Naive B cell (primary cell): ENCODE results near the gene TRDMT1. TPM values are rescaled to one million over a fixed set of nuclear protein-coding genes. Genes with fewer than 3 reads are reported as not detected.

Experiments
- ATAC-seq, 2 donors: fragments of 150-1000 bp; cut with Tn5 transposase; 2 replicates each; pipeline ENCODE4 v1.10.0; 2021; ENCODE audit warnings: low read depth in 2 of 2, mild to moderate bottlenecking in 2 of 2, moderate library complexity in 2 of 2
- DNase-seq: peaks from one replicate; pipeline ENCODE4 v3.0.0; 2022
- H3K27ac Mint-ChIP-seq, 6 donors: one replicate each; pipeline ENCODE4 v1.8.0; 2020 to 2022; ENCODE audit warnings: mild to moderate bottlenecking in 6 of 6, mixed read lengths in 6 of 6, moderate library complexity in 5 of 6, inconsistent platforms in 2 of 6
- H3K27me3 Mint-ChIP-seq, 3 donors: one replicate each; pipeline ENCODE4 v1.8.0; 2021 to 2022; ENCODE audit warnings: mixed read lengths in 3 of 3, mild to moderate bottlenecking in 1 of 3
- H3K36me3 Mint-ChIP-seq, 2 donors: one replicate each; pipeline ENCODE4 v1.8.0; 2020 to 2022; ENCODE audit warnings: mixed read lengths in 2 of 2, inconsistent platforms in 1 of 2, mild to moderate bottlenecking in 1 of 2
- H3K4me1 Mint-ChIP-seq, 3 donors: one replicate each; pipeline ENCODE4 v1.8.0; 2020 to 2022; ENCODE audit warnings: mixed read lengths in 3 of 3, inconsistent platforms in 1 of 3, mild to moderate bottlenecking in 1 of 3, moderate library complexity in 1 of 3
- H3K4me3 Mint-ChIP-seq, 8 donors: one replicate each; pipeline ENCODE4 v1.8.0; 2020 to 2022; ENCODE audit warnings: mild to moderate bottlenecking in 8 of 8, mixed read lengths in 8 of 8, moderate library complexity in 8 of 8, inconsistent platforms in 2 of 8
- H3K9me3 Mint-ChIP-seq, 7 donors: one replicate each; pipeline ENCODE4 v1.8.0; 2020 to 2022; ENCODE audit warnings: mixed read lengths in 7 of 7, mild to moderate bottlenecking in 5 of 7, inconsistent platforms in 2 of 7, moderate library complexity in 1 of 7
- polyA plus RNA-seq, 6 donors: library from polyadenylated mRNA; unstranded; fragments of 300-500 nt; fragmentation: Illumina TruSeq; gene quantifications; one replicate each; pipeline ENCODE4 v1.2.3, GENCODE V29; 2021; ENCODE audit warnings: low read depth in 6 of 6

Gene TRDMT1
- polyA plus RNA-seq, 6 donors from 2014 or later: 6.9 to 15.5 (median 9.6) TPM

DNA sequence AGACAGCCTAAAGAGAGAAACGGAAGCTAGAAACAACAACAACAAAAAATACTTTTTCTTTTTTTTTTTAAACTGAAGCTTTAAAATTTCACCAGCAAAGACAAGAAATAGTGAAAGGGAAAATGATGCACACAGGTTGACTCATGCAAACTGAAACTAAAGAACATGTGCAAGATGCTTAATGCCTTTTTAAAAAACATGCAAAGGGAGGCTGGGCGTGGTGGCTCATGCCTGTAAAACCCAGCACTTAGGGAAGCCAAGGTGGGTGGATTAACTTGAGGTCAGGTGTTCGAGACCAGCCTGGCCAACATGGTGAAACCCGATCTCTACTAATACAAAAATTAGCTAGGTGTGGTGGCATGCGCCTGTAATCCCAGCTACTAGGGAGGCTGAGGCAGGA is 56.7 kb downstream of the TRDMT1 start:
- no peak for ATAC-seq
- no peaks in the 10 kb centered on the region for H3K4me1 Mint-ChIP-seq
- no peak overlapping the region for H3K4me3 Mint-ChIP-seq
- peaks cover 0 to 12% (median 4%) of the 10 kb centered on the region in 7 donors for H3K9me3 Mint-ChIP-seq
- H3K27ac Mint-ChIP-seq: no peak overlapping the region
- DNase-seq: no peak
- H3K36me3 Mint-ChIP-seq: peaks cover 0 to 17% of the 10 kb centered on the region in 2 donors
- H3K27me3 Mint-ChIP-seq: no peaks in the 10 kb centered on the region

DNA sequence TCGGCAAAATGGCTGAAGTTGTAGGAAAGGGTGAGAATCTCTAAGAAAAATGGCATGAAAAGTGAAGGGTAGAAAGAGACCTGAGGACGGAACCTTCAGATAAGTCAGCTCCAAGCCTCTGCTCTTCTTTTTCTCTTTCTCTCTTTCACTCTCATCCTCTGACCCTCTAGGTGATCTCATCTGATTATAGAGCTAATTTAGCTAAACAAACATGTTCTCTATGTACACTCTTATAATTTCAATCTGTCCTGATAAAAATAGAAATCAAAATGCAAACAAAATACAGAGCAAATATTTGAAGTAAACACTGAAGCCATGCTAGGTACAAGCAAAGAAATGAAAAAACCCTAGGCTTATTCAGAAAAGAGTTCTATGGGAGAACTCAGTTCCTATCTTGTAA is 57.4 kb downstream of the TRDMT1 start:
- peaks cover 0 to 12% of the 10 kb centered on the region in 2 donors for H3K36me3 Mint-ChIP-seq
- no peaks in the 10 kb centered on the region for H3K27me3 Mint-ChIP-seq
- peaks cover 0 to 12% (median 4%) of the 10 kb centered on the region in 7 donors for H3K9me3 Mint-ChIP-seq
- no peaks in the 10 kb centered on the region for H3K4me1 Mint-ChIP-seq
- H3K27ac Mint-ChIP-seq: no peak overlapping the region
- DNase-seq (no peak), ATAC-seq (no peak)
- H3K4me3 Mint-ChIP-seq: no peak overlapping the region

DNA sequence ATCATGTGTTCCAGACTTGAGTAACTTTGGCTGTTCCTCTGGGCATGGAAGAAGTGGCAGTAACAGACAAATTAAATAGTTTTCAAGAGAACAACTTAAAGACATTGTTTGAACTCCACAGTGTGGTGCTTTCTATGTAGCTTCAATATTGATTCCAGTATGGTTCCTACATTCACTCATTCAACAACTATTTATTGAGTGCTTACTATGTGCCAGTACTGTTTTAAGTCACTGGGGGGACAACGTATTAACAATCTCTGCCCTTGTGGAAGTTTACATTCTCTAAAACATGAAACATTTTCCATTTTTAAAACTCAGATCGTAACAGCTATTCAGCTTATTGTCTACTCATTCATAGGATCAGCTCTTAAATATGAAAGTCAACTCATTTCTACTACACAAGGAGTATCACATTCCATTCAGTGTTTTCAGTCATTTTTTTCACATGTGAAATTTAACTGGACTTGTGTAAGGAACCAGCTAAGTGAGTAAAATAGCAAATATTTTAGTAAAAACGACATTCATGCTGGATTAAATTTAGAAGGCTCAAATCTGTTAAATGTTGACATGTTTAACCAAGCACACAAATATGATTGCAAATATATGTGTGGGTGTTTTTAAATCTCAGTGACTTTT is 58.3 kb downstream of the TRDMT1 start:
- no peaks in the 10 kb centered on the region for H3K27me3 Mint-ChIP-seq
- H3K27ac Mint-ChIP-seq: peak overlapping the region in 1 of 6 donors; percentile 18
- peaks cover 0 to 12% of the 10 kb centered on the region in 2 donors for H3K36me3 Mint-ChIP-seq
- H3K4me3 Mint-ChIP-seq: no peak overlapping the region
- DNase-seq: no peak
- no peak for ATAC-seq
- H3K4me1 Mint-ChIP-seq: no peaks in the 10 kb centered on the region
- H3K9me3 Mint-ChIP-seq: peaks cover 0 to 12% (median 4%) of the 10 kb centered on the region in 7 donors

DNA sequence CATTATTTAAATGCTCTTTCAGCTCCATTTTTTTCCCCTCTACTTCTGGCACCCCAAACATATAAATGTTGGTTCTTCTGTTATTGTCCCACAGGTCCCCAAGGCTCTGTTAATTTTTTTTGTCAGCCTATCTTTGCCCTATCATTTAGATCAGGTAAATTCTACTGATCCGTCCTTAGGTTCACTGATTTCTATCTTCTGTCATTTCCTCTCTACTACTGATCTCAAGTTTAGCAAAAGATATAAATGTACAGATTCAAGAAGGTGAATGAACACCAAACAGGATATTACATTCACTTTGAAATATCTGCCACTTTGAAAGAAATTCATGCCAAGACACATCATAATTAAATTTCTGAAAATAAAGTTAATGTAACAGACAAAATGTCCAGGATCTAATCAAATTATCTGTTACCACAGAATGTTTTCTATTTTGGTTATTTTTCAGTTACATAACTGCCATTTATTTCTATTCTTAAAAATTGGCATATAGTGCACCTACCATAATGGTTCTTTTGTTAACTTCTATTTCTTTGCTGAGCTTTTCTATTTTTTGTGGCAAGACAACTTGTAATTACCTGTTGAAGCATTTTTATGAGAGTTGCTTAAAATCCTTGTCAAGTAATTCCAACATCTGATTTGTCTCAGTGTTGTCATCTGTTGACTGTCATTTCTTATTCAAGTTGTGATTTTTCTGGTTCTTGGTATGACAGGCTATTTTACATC is 59.8 kb downstream of the TRDMT1 start:
- Mint-ChIP-seq H3K27me3 (no peaks in the 10 kb centered on the region), H3K36me3 (peaks cover 0 to 7% of the 10 kb centered on the region in 2 donors), H3K4me3 (no peak overlapping the region), H3K9me3 (peaks cover 0 to 12% (median 4%) of the 10 kb centered on the region in 7 donors), H3K4me1 (no peaks in the 10 kb centered on the region), H3K27ac (peak overlapping the region in 1 of 6 donors; percentile 16)
- no peak for ATAC-seq
- DNase-seq: no peak

DNA sequence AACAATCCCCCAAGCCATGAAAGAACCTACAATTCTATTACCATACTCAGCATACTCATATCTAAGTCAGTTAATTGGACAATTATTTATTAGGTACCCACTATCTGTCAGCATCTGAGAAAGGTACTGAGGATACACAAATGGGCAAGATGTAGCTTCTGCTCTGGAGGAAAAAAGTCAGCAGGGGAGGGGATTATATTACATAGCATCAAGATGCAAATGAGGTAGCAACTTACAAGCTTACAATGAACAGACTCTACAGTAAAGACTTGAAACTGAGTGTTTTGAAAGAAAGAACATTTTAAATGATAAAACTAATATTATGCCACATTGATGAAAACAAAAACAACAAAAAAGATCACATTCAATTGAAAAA is 61.1 kb downstream of the TRDMT1 start:
- DNase-seq (no peak), ATAC-seq (no peak)
- Mint-ChIP-seq H3K27ac (no peak overlapping the region), H3K9me3 (peaks cover 0 to 12% (median 4%) of the 10 kb centered on the region in 7 donors), H3K4me1 (no peaks in the 10 kb centered on the region), H3K36me3 (peaks cover 0 to 7% of the 10 kb centered on the region in 2 donors), H3K4me3 (no peak overlapping the region), H3K27me3 (no peaks in the 10 kb centered on the region)

DNA sequence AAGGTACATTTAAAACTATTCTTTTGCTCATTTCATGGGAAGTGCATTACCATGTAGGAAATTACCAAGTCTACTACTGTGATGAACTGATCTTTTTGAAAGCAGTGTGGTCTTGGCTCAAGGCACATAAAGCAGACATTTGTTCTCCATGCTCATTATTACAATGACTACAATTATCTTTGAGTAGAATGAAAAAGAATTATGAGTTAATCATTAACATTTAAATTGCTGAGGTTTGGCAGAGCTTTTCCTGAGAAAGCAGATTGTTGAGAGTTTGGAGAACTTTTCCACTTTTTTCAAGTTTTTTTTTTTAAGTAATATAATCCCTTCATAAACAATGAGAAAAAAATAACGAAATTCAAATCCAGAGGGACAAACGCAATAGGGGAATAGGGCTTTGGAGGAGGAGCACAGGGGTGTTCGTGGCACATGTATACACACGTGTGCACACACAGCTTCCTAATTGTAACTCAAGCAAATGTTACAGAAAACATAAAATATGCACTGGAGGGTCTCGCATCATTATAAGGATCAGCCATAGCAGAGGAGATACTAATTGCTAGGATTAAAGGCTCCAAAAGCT is 62.9 kb downstream of the TRDMT1 start:
- ATAC-seq: no peak
- Mint-ChIP-seq H3K27ac (no peak overlapping the region), H3K9me3 (peaks cover 0 to 12% (median 4%) of the 10 kb centered on the region in 7 donors)

DNA sequence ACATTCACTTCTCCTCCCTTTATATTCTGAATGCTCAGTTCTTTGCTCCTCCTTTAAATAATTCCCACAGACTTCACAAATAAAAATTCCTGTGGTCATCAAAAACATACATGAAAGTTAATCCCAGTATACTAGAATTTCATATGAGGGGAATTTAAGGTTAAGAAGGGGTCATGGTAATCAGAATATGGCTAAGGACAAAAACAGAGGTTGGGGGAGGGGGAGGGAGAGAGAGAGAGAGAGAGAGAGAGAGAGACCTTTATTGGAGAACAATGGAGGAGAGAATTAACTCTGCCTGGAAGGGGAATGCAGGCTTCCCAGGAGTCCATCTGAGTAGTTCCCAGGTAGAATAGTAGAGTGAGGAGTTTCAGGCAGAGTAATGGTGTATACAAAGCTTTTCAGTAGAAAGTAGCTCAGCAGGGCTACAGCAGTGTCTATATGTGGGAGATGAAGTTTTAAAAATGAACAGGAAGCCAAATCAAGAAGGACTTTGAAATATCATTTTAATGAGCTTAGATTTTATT is 66.7 kb downstream of the TRDMT1 start:
- H3K36me3 Mint-ChIP-seq: no peaks in the 10 kb centered on the region
- H3K4me1 Mint-ChIP-seq: no peaks in the 10 kb centered on the region
- DNase-seq (no peak), ATAC-seq (no peak)
- peaks cover 0 to 7% (median 0%) of the 10 kb centered on the region in 3 donors for H3K27me3 Mint-ChIP-seq
- no peak overlapping the region for H3K4me3 Mint-ChIP-seq
- H3K9me3 Mint-ChIP-seq: no peaks in the 10 kb centered on the region
- H3K27ac Mint-ChIP-seq: peak overlapping the region in 2 of 6 donors; percentile 25 to 50

More for the DNA sequence above, 62.9 kb downstream of the TRDMT1 start:
- no peak overlapping the region for H3K4me3 Mint-ChIP-seq
- H3K36me3 Mint-ChIP-seq: peaks cover 0 to 7% of the 10 kb centered on the region in 2 donors
- H3K4me1 Mint-ChIP-seq: no peaks in the 10 kb centered on the region
- no peak for DNase-seq
- peaks cover 0 to 2% (median 0%) of the 10 kb centered on the region in 3 donors for H3K27me3 Mint-ChIP-seq

DNA sequence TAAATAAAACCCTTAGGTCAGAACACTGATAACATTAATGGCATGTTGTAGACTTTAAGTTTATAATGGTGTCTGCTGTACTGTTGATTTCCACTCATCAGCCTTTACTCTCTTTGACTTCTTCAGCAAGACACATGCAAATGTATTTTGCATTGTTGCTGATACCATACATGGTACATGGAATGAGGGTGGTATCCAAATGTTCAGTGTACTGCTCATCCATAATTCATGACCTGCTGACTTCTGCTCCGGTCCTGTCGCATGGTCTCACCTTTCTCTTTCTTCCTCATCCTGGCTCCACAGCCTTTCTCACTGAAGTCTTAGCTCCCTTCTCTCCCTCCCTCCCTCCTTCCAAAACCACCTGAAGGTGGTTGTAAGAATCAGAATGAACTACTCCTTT is 67.2 kb downstream of the TRDMT1 start:
- ATAC-seq (no peak), DNase-seq (no peak)
- no peaks in the 10 kb centered on the region for H3K36me3 Mint-ChIP-seq
- peak overlapping the region in 1 of 6 donors; percentile 25 for H3K27ac Mint-ChIP-seq
- H3K4me3 Mint-ChIP-seq: no peak overlapping the region
- no peaks in the 10 kb centered on the region for H3K9me3 Mint-ChIP-seq
- peaks cover 0 to 7% (median 0%) of the 10 kb centered on the region in 3 donors for H3K27me3 Mint-ChIP-seq
- H3K4me1 Mint-ChIP-seq: no peaks in the 10 kb centered on the region

DNA sequence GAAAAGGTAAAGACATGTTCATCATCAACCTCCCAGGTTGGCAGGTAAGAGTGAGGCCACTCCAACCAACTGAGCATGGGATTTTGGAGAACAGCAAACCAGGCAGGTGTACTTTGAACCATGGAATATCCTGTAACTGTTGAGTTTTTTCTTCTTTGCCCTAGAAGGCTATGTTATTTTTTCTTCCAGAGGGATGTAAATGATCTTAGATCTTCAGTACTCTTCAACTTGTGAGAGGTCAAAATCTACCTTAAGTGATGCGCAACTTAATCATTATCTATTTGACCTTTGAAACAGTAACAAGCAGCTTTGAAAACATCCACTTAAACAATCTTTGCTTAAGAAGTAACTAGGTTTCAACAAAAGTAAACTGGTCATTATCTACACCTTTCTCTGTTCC is 71.7 kb downstream of the TRDMT1 start, which contains the start of gene CUBN:
Gene CUBN, minus strand, starts transcription at position 71 of the 400 bp plus-strand sequence. Its CDS starts 46 bp downstream, at position 25.
- DNase-seq: no peak
- Mint-ChIP-seq H3K4me1 (no peaks in the 10 kb centered on the region), H3K27ac (peak within 1 kb of the TSS in 1 of 6 donors; percentile 9), H3K36me3 (peaks cover 0 to 7% of the 10 kb centered on the region in 2 donors), H3K9me3 (no peaks in the 10 kb centered on the region), H3K4me3 (no peak within 1 kb of the TSS), H3K27me3 (peaks cover 0 to 7% (median 0%) of the 10 kb centered on the region in 3 donors)
- ATAC-seq: no peak

DNA sequence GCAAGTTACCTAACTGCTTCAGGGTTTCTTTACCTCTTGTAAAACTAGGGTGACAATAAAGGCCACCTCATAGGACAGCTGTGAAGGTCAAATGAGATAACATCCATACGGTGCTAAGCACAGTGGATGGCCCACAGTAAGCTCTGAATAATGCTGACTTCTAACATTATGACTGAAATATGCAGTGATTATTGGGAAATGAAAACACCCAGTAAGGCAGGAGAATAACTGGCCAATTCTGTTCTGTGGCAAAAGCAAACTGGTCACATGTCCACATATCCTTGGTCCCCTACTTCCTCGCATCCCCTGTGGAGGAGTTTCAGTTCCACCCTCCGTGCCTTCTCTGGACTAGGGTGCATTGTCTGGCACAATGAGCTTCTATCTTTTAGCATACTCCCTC is 73.2 kb downstream of the TRDMT1 start:
- Mint-ChIP-seq H3K27ac (peak overlapping the region in 1 of 6 donors; percentile 83), H3K36me3 (peaks cover 0 to 11% of the 10 kb centered on the region in 2 donors), H3K4me3 (no peak overlapping the region), H3K4me1 (no peaks in the 10 kb centered on the region), H3K9me3 (no peaks in the 10 kb centered on the region), H3K27me3 (peaks cover 0 to 2% (median 0%) of the 10 kb centered on the region in 3 donors)
- DNase-seq: no peak
- ATAC-seq: no peak

DNA sequence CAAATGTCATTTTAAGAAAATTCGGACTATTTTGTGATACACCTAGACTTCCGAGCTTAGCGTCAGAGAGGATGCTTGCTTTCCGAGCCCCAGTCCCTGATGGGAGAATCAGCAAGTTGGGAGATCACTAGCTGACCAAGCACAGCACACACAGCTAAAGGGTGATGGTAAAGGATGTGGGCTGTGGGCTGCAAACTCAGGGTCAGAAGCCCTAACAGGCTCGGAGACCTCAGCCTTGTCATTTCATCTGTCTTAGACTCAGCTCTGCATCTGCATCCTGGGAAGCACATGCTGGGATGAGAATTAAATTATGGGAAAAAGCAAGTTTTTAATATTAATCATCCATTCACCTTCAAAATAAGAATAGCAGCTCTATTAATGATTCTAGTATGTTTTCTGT is 75.1 kb downstream of the TRDMT1 start:
- no peak overlapping the region for H3K27ac Mint-ChIP-seq
- no peak for DNase-seq
- H3K4me1 Mint-ChIP-seq: no peaks in the 10 kb centered on the region
- no peak for ATAC-seq
- peaks cover 0 to 22% of the 10 kb centered on the region in 2 donors for H3K36me3 Mint-ChIP-seq
- H3K4me3 Mint-ChIP-seq: no peak overlapping the region
- H3K9me3 Mint-ChIP-seq: no peaks in the 10 kb centered on the region
- no peaks in the 10 kb centered on the region for H3K27me3 Mint-ChIP-seq

DNA sequence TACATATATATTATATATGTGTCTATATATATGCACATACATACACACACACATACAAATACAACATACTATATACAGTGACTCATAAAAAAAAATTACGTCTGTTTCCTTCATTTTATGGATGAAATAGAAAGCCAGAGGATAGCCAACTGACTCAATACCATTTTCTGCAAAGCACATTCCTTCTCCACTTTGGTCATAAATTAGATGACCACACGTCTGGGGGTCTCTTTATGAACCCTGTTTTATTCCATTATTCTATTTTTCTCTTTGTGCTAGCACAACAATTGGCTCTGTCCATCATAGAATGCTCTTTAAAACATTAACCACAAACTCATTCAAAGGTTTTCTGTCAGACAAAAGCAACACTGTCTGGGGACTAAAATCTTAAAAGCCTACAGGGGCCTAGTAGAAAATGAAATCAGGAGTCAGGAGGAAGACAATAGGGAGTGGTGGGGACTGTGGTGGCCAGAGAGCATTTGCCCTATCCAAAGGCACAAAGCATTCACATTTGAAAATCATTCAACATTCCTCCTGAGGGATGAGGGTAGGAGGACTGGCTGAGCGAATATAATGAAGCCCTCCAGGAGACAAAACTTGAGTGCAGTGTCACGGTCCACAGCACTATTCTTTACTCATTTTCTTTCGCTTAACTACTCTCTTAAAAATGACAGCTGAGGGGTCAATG is 76.1 kb downstream of the TRDMT1 start:
- H3K36me3 Mint-ChIP-seq: peaks cover 9 to 27% of the 10 kb centered on the region in 2 donors
- ATAC-seq (no peak), DNase-seq (no peak)
- no peaks in the 10 kb centered on the region for H3K27me3 Mint-ChIP-seq
- H3K4me3 Mint-ChIP-seq: no peak overlapping the region
- H3K9me3 Mint-ChIP-seq: no peaks in the 10 kb centered on the region
- no peaks in the 10 kb centered on the region for H3K4me1 Mint-ChIP-seq
- H3K27ac Mint-ChIP-seq: no peak overlapping the region

DNA sequence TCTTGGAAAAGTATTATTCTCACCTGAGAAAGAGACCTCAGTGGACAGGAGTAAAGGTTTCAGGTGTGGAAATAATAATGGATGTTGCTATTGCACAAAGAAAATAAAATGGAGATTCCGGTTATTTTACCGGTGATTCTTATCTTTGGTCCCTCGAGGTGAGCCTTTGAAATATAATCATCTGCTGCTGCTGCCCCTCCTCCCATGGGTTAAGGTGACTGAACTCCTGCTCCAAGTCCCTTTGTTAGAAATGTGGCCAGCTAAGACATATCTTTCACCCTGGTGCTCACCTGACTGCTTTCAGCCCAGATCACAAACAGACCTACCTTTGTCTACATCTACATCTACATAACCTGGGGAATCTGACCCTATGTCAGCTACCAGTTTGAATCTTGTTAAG is 77.5 kb downstream of the TRDMT1 start:
- Mint-ChIP-seq H3K4me3 (no peak overlapping the region), H3K4me1 (no peaks in the 10 kb centered on the region), H3K27me3 (no peaks in the 10 kb centered on the region), H3K9me3 (no peaks in the 10 kb centered on the region), H3K36me3 (peaks cover 12 to 38% of the 10 kb centered on the region in 2 donors), H3K27ac (no peak overlapping the region)
- DNase-seq (no peak), ATAC-seq (no peak)
